MM.1S (cell line): ENCODE data around the gene TOM1L1.

Experiments used
- EZH2 ChIP-seq: fragments of 300-600 bp; sonication (generic); optimal IDR thresholded peaks from 2 replicates; pipeline ENCODE3; 2017; ENCODE audit warnings: low read depth, mild to moderate bottlenecking, antibody characterized with exemption, low read length, mixed read lengths
- EZH2phosphoT487 ChIP-seq: fragments of 300-600 bp; sonication (generic); IDR thresholded peaks from 2 replicates; pipeline ENCODE4 v1.6.1; 2018; ENCODE audit warnings: antibody characterized with exemption, low read length
- TF ChIP-seq, protein P1 (sequence below): fragments of 300-600 bp; sonication (generic); IDR thresholded peaks from 2 replicates; pipeline ENCODE4 v1.5.1; 2016; ENCODE audit warnings: antibody characterized with exemption, low read length, mixed read lengths

DNA sequence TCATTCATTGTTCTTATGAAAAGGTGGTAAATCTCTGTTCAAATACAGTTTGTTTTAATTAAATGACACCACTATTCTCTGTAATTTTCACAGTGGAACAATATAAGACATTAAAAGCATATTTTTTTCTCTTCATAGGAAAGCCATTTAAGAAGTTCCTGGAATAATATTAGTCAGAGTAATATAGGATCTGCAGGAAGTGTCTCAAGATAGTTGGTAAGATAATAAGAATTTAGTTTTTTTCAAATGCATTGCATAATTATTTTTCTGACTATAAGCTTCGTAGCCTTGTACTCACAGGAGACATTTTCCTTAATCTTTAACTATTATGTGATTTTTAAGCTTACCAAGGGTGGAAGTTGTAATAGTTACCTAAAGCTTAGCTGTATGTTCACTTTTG is 84.8 kb downstream of the TOM1L1 start:
- TF ChIP-seq, protein P1, sequence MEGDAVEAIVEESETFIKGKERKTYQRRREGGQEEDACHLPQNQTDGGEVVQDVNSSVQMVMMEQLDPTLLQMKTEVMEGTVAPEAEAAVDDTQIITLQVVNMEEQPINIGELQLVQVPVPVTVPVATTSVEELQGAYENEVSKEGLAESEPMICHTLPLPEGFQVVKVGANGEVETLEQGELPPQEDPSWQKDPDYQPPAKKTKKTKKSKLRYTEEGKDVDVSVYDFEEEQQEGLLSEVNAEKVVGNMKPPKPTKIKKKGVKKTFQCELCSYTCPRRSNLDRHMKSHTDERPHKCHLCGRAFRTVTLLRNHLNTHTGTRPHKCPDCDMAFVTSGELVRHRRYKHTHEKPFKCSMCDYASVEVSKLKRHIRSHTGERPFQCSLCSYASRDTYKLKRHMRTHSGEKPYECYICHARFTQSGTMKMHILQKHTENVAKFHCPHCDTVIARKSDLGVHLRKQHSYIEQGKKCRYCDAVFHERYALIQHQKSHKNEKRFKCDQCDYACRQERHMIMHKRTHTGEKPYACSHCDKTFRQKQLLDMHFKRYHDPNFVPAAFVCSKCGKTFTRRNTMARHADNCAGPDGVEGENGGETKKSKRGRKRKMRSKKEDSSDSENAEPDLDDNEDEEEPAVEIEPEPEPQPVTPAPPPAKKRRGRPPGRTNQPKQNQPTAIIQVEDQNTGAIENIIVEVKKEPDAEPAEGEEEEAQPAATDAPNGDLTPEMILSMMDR, result no peak
- TF ChIP-seq EZH2, result no peak
- TF ChIP-seq EZH2phosphoT487, result no peak
